ENCODE results near the gene GRK1. TPM values are rescaled to one million over a fixed set of nuclear protein-coding genes. Genes with fewer than 3 reads are reported as not detected.

The GRK1 gene
- total and polyA plus RNA-seq, 2 of the 8 experiments (the other 6 are each of a cell fraction or from before 2014, with no cell fraction given), result 0.12 TPM; not detected in 1

DNA sequence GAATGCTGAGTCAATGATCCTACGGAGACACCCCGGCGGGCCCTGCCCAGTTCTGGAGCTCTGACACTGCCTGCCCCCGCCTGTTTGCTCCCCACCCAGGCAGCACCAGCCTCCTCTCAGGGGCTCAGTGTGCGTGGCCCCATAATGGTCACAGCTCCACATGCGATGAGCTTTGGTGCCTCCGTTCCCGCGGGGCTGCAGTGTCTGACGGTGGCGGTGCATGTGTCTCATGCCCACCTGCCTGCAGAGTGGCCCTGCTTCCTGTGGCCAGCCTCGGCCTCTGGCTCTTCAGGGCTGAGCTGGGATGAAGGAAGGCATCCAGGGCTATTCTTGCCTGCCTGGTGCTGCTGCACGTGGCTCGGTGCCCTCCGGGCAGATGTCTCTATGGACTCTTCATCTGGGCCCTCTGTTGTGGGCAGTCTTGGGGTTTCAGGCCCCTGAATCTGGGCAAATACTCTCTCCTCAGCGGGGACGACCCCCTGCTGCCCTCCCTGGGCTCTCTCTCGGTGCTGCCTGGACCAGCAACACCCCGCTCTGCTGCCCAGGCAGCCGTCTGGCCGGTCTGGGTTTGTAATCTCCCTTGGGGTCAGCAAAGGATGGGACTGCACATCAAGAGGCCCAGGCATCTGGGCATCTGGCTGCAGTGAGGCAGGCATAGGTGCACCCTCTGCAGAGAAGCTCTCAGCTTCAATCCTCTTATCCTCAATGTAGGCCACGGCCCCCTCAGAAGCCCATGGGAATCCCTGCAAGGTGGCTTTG, 72.7 kb downstream of the GRK1 start:
- H3K14ac ChIP-seq (ENCODE audit: insufficient read length), result no peak overlapping the region
- CTCF ChIA-PET (ENCODE audit: partially characterized antibody), result interaction anchor here (0.7 to 3.9 kb wide), 6 partner anchors 10 to 407 kb away, joined by 3 to 32 read pairs (median 3); no protein-coding TSS in a partner anchor
- H3K79me2 ChIP-seq (ENCODE audit: control insufficient read depth in 1 of 2, insufficient read depth in 2 of 2, low read length in 2 of 2), result no peaks in the 10 kb centered on the region
- H3K36me3 ChIP-seq (ENCODE audit: control insufficient read depth in 2 of 4, insufficient read depth in 4 of 4, low read length in 3 of 4), result no peaks in the 10 kb centered on the region
- no peak overlapping the region for H4K5ac ChIP-seq (ENCODE audit: insufficient read length, low read depth, low read length)
- no peaks in the 10 kb centered on the region for H3K27me3 ChIP-seq (replicated peaks in 1 of 4; ENCODE audit: control insufficient read depth in 3 of 4, extremely low read depth in 1 of 4, insufficient read depth in 3 of 4, low read length in 3 of 4)
- no peak overlapping the region for H2BK12ac ChIP-seq (ENCODE audit: low read depth, low read length)
- DNase-seq (ENCODE audit: low read depth in 1 of 2, low spot score in 2 of 2), result no peak
- no peak overlapping the region for H2BK20ac ChIP-seq (ENCODE audit: low read length)
- H2BK15ac ChIP-seq (ENCODE audit: low read length), result peak overlapping the region; percentile 46; the same call in 1 of the 2 replicates
- no peak overlapping the region for H3K9ac ChIP-seq (replicated peaks in 1 of 4; ENCODE audit: extremely low read depth in 1 of 4, low read depth in 3 of 4, low read length in 3 of 4)
- no peak overlapping the region for H2BK5ac ChIP-seq (ENCODE audit: low read depth, low read length)
- no peak overlapping the region for H3K4me2 ChIP-seq (ENCODE audit: insufficient read depth in 1 of 2, low read depth in 2 of 2, low read length in 2 of 2)
- peak overlapping the region; percentile 85 for H3K4ac ChIP-seq (replicated peaks; ENCODE audit: insufficient read length, low read depth, low read length)
- H4K8ac ChIP-seq (ENCODE audit: extremely low read depth, insufficient read depth, low read length), result no peak overlapping the region; the same call in none of the 2 replicates
- H3K27ac ChIP-seq (ENCODE audit: low read depth, low read length), result no peak overlapping the region
- H2BK120ac ChIP-seq (replicated peaks; ENCODE audit: low read depth, low read length), result no peak overlapping the region
- H2AFZ ChIP-seq (ENCODE audit: low read length), result no peak overlapping the region
- H3K23ac ChIP-seq (ENCODE audit: insufficient read length), result no peak overlapping the region
- peaks cover 0 to 8% (median 3%) of the 10 kb centered on the region in 4 experiments; a peak in 3 of 7 replicates for H3K4me1 ChIP-seq (replicated peaks in 1 of 4; ENCODE audit: control insufficient read depth in 3 of 4, insufficient read depth in 4 of 4, low read length in 3 of 4)
- H3K18ac ChIP-seq (ENCODE audit: extremely low read depth, low read length), result no peak overlapping the region
- H4K20me1 ChIP-seq (replicated peaks in 1 of 2; ENCODE audit: control insufficient read depth in 1 of 2, insufficient read depth in 2 of 2, low read length in 2 of 2), result no peaks in the 10 kb centered on the region
- H3K79me1 ChIP-seq (ENCODE audit: low read depth, low read length), result no peaks in the 10 kb centered on the region
- H3K23me2 ChIP-seq (ENCODE audit: low read depth, low read length), result 0 out of 2 replicates have a peak, but pooled peaks cover 2% of the 10 kb centered on the region
- H3K56ac ChIP-seq (replicated peaks; ENCODE audit: insufficient read length, low read depth, low read length), result no peak overlapping the region
- POLR2A ChIA-PET (ENCODE audit: partially characterized antibody), result no interaction called here
- H2AK5ac ChIP-seq (ENCODE audit: low read depth, low read length), result no peak overlapping the region
- 84% methylated on average over 22 of the region's 22 CpGs; no CpG with 5 or more reads in 1 of the 2 experiments for WGBS, 2 experiments (ENCODE audit: extremely low coverage in 1 of 2, insufficient coverage in 1 of 2, insufficient read length in 1 of 2, insufficient replicate concordance in 2 of 2, low coverage in 1 of 2, low lambda C conversion rate in 2 of 2, missing lambda C conversion rate in 1 of 2)
- no peaks in the 10 kb centered on the region for H3K9me3 ChIP-seq (ENCODE audit: insufficient read depth in 2 of 2, low read depth in 1 of 2, low read length in 1 of 2)
- FAIRE-seq, result no peak
- no peak overlapping the region for H4K91ac ChIP-seq (replicated peaks; ENCODE audit: insufficient read length, low read length)
- no peak overlapping the region for H3K4me3 ChIP-seq (ENCODE audit: extremely low read depth in 1 of 4, insufficient read depth in 2 of 4, low read depth in 3 of 4, low read length in 4 of 4)
- no peak for TF ChIP-seq ZNF274 (IDR thresholded peaks at IDR 0.05; ENCODE audit: borderline replicate concordance, extremely low read depth, low read length)
- TF ChIP-seq JUN (IDR thresholded peaks at IDR 0.05; ENCODE audit: low read depth, low read length), result no peak
- TF ChIP-seq, protein P1, sequence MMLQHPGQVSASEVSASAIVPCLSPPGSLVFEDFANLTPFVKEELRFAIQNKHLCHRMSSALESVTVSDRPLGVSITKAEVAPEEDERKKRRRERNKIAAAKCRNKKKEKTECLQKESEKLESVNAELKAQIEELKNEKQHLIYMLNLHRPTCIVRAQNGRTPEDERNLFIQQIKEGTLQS (IDR thresholded peaks at IDR 0.05; ENCODE audit: insufficient read depth, low read depth, low read length), result no peak
- TF ChIP-seq KDM4A (IDR thresholded peaks at IDR 0.05; ENCODE audit: low read depth, low read length, severe bottlenecking), result no peak
- no peak for TF ChIP-seq ASH2L (IDR thresholded peaks at IDR 0.05; ENCODE audit: low read length)
- no peak for TF ChIP-seq SIRT6 (IDR thresholded peaks at IDR 0.05; ENCODE audit: low read length)
- TF ChIP-seq TEAD4 (IDR thresholded peaks at IDR 0.05; ENCODE audit: low read depth, low read length), result no peak
- TF ChIP-seq HDAC2 (IDR thresholded peaks at IDR 0.05; ENCODE audit: borderline replicate concordance in 1 of 2, low read depth in 2 of 2, low read length in 2 of 2), result no peak
- TF ChIP-seq NRF1 (IDR thresholded peaks at IDR 0.05; ENCODE audit: low read depth, low read length), result no peak
- TF ChIP-seq NANOG (IDR thresholded peaks at IDR 0.05; ENCODE audit: insufficient read depth, low read depth, low read length, poor library complexity, severe bottlenecking), result no peak
- TF ChIP-seq, protein P2, sequence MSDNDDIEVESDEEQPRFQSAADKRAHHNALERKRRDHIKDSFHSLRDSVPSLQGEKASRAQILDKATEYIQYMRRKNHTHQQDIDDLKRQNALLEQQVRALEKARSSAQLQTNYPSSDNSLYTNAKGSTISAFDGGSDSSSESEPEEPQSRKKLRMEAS (IDR thresholded peaks at IDR 0.05), result no peak
